ENCODE measurements around the gene NFYC. TPM values are rescaled to one million over a fixed set of nuclear protein-coding genes. Genes with fewer than 3 reads are reported as not detected.

Gene NFYC
- total RNA-seq, 1 donor from 2014 or later = 73.2 TPM

GRCh38 chr1:40794974-40795715 is 103.6 kb downstream of the NFYC start:
- peak overlapping the region; percentile 29 for H3K4me3 Mint-ChIP-seq
- DNase-seq = peak; percentile 74
- peaks cover 6% of the 10 kb centered on the region for H3K27me3 Mint-ChIP-seq
- H3K36me3 Mint-ChIP-seq (ENCODE audit: low read depth) = no peaks in the 10 kb centered on the region
- peaks cover 25% of the 10 kb centered on the region for H3K4me1 Mint-ChIP-seq
- intact Hi-C loops (cut with micrococcal nuclease) = no loop called here
- peak overlapping the region; percentile 71 for H3K27ac Mint-ChIP-seq
- H3K9me3 Mint-ChIP-seq = no peaks in the 10 kb centered on the region

GRCh38 chr1:40795811-40796586 is 104.5 kb downstream of the NFYC start:
- peak; percentile 74 for DNase-seq
- Mint-ChIP-seq H3K9me3 (no peaks in the 10 kb centered on the region), H3K36me3 (ENCODE audit: low read depth) (no peaks in the 10 kb centered on the region), H3K27ac (peak overlapping the region; percentile 71), H3K27me3 (no peaks in the 10 kb centered on the region), H3K4me3 (peak overlapping the region; percentile 29), H3K4me1 (peaks cover 33% of the 10 kb centered on the region)
- intact Hi-C loops (cut with micrococcal nuclease) = no loop called here

GRCh38 chr1:40796939-40797667 is 105.6 kb downstream of the NFYC start:
- Mint-ChIP-seq H3K4me3 (peak overlapping the region; percentile 52), H3K36me3 (ENCODE audit: low read depth) (no peaks in the 10 kb centered on the region), H3K27ac (peak overlapping the region; percentile 49), H3K27me3 (no peaks in the 10 kb centered on the region), H3K4me1 (peaks cover 43% of the 10 kb centered on the region), H3K9me3 (no peaks in the 10 kb centered on the region)
- intact Hi-C loops (cut with micrococcal nuclease) = no loop called here
- DNase-seq = peak; percentile 71

- DNase-seq = no peak
- H3K4me3 Mint-ChIP-seq = peak overlapping the region; percentile 52
- peaks cover 44% of the 10 kb centered on the region for H3K4me1 Mint-ChIP-seq
- H3K27me3 Mint-ChIP-seq = no peaks in the 10 kb centered on the region
- peak overlapping the region; percentile 49 for H3K27ac Mint-ChIP-seq
- no peaks in the 10 kb centered on the region for H3K36me3 Mint-ChIP-seq (ENCODE audit: low read depth)
- intact Hi-C loops (cut with micrococcal nuclease) = no loop called here
- H3K9me3 Mint-ChIP-seq = no peaks in the 10 kb centered on the region
Observed at GRCh38 chr1:40797668-40798010, 106.1 kb downstream of the NFYC start.

- Mint-ChIP-seq H3K4me3 (no peak overlapping the region), H3K36me3 (ENCODE audit: low read depth) (no peaks in the 10 kb centered on the region), H3K27me3 (no peaks in the 10 kb centered on the region), H3K9me3 (no peaks in the 10 kb centered on the region), H3K27ac (no peak overlapping the region), H3K4me1 (peaks cover 49% of the 10 kb centered on the region)
- intact Hi-C loops (cut with micrococcal nuclease) = no loop called here
- no peak for DNase-seq
Observed at GRCh38 chr1:40798366-40799281, 107.1 kb downstream of the NFYC start.

GRCh38 chr1:40799351-40799867 is 107.9 kb downstream of the NFYC start:
- Mint-ChIP-seq H3K36me3 (ENCODE audit: low read depth) (no peaks in the 10 kb centered on the region), H3K4me1 (peaks cover 49% of the 10 kb centered on the region), H3K9me3 (no peaks in the 10 kb centered on the region), H3K27me3 (no peaks in the 10 kb centered on the region), H3K27ac (no peak overlapping the region), H3K4me3 (no peak overlapping the region)
- intact Hi-C loops (cut with micrococcal nuclease) = no loop called here
- no peak for DNase-seq

- Mint-ChIP-seq H3K4me1 (peaks cover 34% of the 10 kb centered on the region), H3K27ac (peak overlapping the region; percentile 40), H3K36me3 (ENCODE audit: low read depth) (no peaks in the 10 kb centered on the region), H3K4me3 (peak overlapping the region; percentile 64), H3K27me3 (peaks cover 2% of the 10 kb centered on the region), H3K9me3 (no peaks in the 10 kb centered on the region)
- no peak for DNase-seq
- intact Hi-C loops (cut with micrococcal nuclease) = loop anchor here (1.0 to 5.0 kb wide), 2 partner anchors 17 to 61 kb away; partner anchors contain the start of gene CITED4
Observed at GRCh38 chr1:40801742-40802077, 110.2 kb downstream of the NFYC start.

GRCh38 chr1:40802078-40802741 is 110.7 kb downstream of the NFYC start:
- H3K27ac Mint-ChIP-seq = peak overlapping the region; percentile 40
- H3K9me3 Mint-ChIP-seq = no peaks in the 10 kb centered on the region
- H3K4me1 Mint-ChIP-seq = peaks cover 30% of the 10 kb centered on the region
- intact Hi-C loops (cut with micrococcal nuclease) = loop anchor here (1.0 to 5.0 kb wide), 2 partner anchors 16 to 60 kb away; partner anchors contain the start of gene CITED4
- peak overlapping the region; percentile 64 for H3K4me3 Mint-ChIP-seq
- H3K27me3 Mint-ChIP-seq = peaks cover 2% of the 10 kb centered on the region
- DNase-seq = peak; percentile 96
- no peaks in the 10 kb centered on the region for H3K36me3 Mint-ChIP-seq (ENCODE audit: low read depth)

- Mint-ChIP-seq H3K9me3 (no peaks in the 10 kb centered on the region), H3K27me3 (peaks cover 2% of the 10 kb centered on the region), H3K27ac (no peak overlapping the region), H3K4me3 (peak overlapping the region; percentile 62), H3K4me1 (peaks cover 25% of the 10 kb centered on the region), H3K36me3 (ENCODE audit: low read depth) (no peaks in the 10 kb centered on the region)
- no peak for DNase-seq
- intact Hi-C loops (cut with micrococcal nuclease) = loop anchor here (1.0 to 5.0 kb wide), 2 partner anchors 16 to 60 kb away; partner anchors contain the start of gene CITED4
Observed at GRCh38 chr1:40802742-40803113, 111.2 kb downstream of the NFYC start.

GRCh38 chr1:40803447-40803846 is 111.9 kb downstream of the NFYC start:
- Mint-ChIP-seq H3K36me3 (ENCODE audit: low read depth) (no peaks in the 10 kb centered on the region), H3K9me3 (no peaks in the 10 kb centered on the region), H3K4me3 (no peak overlapping the region), H3K4me1 (peaks cover 27% of the 10 kb centered on the region), H3K27ac (no peak overlapping the region), H3K27me3 (peaks cover 2% of the 10 kb centered on the region)
- intact Hi-C loops (cut with micrococcal nuclease) = loop anchor here (5.0 kb wide), 1 partner anchor 59 kb away; the partner anchor contains the start of gene CITED4
- DNase-seq = no peak

- Mint-ChIP-seq H3K27ac (no peak overlapping the region), H3K27me3 (peaks cover 2% of the 10 kb centered on the region), H3K4me3 (no peak overlapping the region), H3K36me3 (ENCODE audit: low read depth) (no peaks in the 10 kb centered on the region), H3K4me1 (peaks cover 32% of the 10 kb centered on the region), H3K9me3 (no peaks in the 10 kb centered on the region)
- intact Hi-C loops (cut with micrococcal nuclease) = loop anchor here (5.0 kb wide), 1 partner anchor 58 kb away; the partner anchor contains the start of gene CITED4
- no peak for DNase-seq
Observed at GRCh38 chr1:40803902-40804301, 112.4 kb downstream of the NFYC start.

- H3K4me3 Mint-ChIP-seq = no peak overlapping the region
- intact Hi-C loops (cut with micrococcal nuclease) = loop anchor here (5.0 kb wide), 1 partner anchor 34 kb away; no protein-coding TSS in a partner anchor
- no peaks in the 10 kb centered on the region for H3K36me3 Mint-ChIP-seq (ENCODE audit: low read depth)
Observed at GRCh38 chr1:40806240-40806639, 114.7 kb downstream of the NFYC start.

More at GRCh38 chr1:40806240-40806639, 114.7 kb downstream of the NFYC start:
- no peak for DNase-seq
- Mint-ChIP-seq H3K27ac (no peak overlapping the region), H3K9me3 (peaks cover 5% of the 10 kb centered on the region), H3K4me1 (peaks cover 35% of the 10 kb centered on the region), H3K27me3 (peaks cover 2% of the 10 kb centered on the region)

Data from activated CD4-positive, alpha-beta T cell treated with anti-CD3 and anti-CD28 coated beads, Interleukin-2, amount 10 ng/mL, durations not matched to agents 24 days and 14 days (primary cell).